ENCODE measurements around the gene FANCC.
A peak's percentile ranks its signal among the peaks of the same experiment; 100 is the strongest.
"Not testable (repeated sequence)": the region's sequence is repeated elsewhere in the genome, so short reads cannot be mapped to it uniquely, and the experiment has no call there.

Gene FANCC

DNA sequence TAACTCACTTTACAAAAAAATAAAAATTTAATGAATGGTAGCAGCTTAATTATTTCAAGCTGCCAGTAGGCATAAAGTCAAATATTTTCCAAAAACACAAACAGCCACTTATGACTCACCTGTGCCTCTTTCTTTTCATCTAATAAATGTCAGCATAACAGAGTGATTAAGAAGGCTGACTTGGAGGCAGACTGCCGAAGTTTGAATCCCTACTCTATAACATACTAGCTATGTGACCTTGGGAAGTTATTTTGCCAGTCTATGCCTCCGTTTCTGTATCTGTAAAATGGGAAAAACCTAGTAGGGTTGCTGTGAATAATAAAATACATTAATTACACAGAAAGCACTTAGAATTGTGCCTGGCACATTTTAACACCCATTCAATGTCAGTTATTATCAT lies 33.8 kb downstream of the FANCC start:
- DNase-seq (ENCODE audit: low spot score): no peak

DNA sequence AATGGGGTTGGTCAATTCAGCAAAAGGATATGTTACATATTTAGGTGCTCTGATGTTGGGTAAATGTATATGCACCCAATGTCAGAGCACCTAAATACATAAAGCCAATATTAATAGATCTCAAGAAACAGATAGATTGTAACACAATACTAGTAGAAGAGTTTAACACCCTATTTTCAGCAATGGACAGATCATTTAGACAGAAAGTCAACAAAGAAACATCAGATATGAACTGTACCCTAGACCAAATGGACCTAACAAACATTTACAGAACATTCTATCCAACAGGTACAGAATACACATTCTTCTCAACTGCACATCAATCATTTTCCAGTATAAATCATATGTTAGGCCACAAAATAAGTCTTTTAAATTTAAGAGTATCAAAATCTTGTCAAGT lies 35.2 kb downstream of the FANCC start:
- no peak for DNase-seq (ENCODE audit: low spot score)

DNA sequence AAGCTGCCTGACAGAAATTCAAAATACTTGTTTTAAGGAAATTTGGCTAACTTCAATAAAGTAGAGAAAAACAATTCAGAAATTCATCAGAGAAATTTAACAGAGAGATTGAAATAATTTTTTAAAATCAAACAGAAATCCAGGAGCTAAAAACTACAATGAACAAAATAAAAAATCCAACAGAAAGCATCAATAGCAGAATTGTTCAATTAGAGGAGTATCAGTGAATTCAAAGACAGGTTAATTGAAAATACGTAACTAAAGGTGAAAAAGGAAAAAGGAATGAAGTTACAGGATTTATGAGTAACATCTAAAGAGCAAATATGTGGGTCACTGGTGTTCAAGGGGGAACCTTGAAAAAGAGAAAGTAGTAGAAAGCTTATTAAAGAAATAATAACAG lies 36.8 kb downstream of the FANCC start:
- no peak for DNase-seq (ENCODE audit: low spot score)

- no peak for DNase-seq (ENCODE audit: low spot score)
Measured at GRCh38 chr9:95277509-95277908, 40.0 kb downstream of the FANCC start.

GRCh38 chr9:95276395-95276954 lies 41.0 kb downstream of the FANCC start:
- DNase-seq (ENCODE audit: low spot score): no peak

DNA sequence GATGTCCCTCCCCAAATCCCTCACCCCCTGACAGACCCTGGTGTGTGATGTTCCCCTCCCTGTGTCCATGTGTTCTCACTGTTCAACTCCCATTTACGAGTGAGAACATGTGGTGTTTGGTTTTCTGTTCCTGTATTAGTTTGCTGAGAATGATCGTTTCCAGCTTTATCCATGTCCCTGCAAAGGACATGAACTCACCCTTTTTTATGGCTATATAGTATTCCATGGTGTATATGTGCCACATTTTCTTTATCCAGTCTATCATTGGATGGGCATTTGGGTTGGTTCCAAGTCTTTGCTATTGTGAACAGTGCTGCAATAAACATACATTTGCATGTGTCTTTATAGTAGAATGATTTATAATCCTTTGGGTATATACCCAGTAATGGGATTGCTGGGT lies 43.3 kb downstream of the FANCC start:
- DNase-seq (ENCODE audit: low spot score): not testable (repeated sequence)

DNA sequence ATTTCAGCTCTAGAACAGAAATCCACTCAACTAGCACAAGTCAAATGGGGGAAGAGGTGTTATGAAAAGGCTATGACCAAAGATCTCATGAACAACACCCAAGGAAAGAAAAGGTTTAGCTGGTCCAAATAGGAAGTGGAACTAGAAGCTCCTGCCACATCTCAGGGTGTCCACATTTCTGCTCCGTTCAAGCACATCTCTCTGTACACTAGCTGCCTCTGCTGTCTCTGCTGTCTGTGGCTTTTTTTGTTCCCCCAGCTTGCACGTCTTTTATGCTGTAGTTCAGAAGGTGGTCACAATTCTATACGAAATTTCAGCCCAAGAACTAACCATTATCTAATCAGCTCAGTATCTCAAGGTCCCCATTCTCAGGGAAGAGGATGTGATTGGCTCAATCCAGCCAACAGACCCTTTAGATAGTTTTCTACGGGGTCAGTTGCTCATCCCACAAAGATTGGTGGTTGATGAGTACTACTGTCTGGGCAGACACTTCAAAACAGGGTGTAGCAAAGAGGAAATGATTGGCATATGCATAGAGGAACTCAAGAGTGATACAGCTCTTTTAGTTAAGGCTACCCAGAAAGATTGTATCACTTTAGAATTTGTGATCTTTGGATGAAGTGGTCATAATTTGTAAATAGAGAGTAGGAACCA lies 44.0 kb downstream of the FANCC start:
- DNase-seq (ENCODE audit: low spot score): no peak

DNA sequence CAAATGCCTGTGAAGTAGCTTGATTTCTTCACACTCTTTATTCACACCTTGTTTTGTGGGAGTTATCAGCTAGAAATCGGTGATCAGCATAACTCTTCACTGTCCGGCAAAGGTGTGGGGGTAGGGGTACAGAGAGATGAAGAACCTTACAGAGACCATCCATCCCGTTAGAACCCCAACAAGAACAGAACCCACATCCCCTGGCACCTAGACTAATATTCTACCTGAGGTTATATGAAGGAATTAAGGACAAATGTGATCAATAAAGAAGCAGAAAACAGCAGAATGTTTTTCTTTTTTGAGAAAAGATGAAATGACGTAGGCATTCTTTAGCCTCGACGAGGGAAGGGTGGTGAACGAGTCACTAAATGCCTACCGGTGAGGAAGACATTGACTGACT lies 44.7 kb downstream of the FANCC start:
- DNase-seq (ENCODE audit: low spot score): no peak

- no peak for DNase-seq (ENCODE audit: low spot score)
Measured at GRCh38 chr9:95270790-95271189, 46.7 kb downstream of the FANCC start.

- DNase-seq (ENCODE audit: low spot score): not testable (repeated sequence)
Measured at GRCh38 chr9:95269803-95270773, 47.4 kb downstream of the FANCC start.

- peak; percentile 67 for DNase-seq (ENCODE audit: low spot score)
Measured at GRCh38 chr9:95268681-95269080, 48.8 kb downstream of the FANCC start.

GRCh38 chr9:95266649-95267048 lies 50.9 kb downstream of the FANCC start:
- no peak for DNase-seq (ENCODE audit: low spot score)

- DNase-seq (ENCODE audit: low spot score): no peak
Measured at GRCh38 chr9:95265960-95266359, 51.5 kb downstream of the FANCC start.

DNA sequence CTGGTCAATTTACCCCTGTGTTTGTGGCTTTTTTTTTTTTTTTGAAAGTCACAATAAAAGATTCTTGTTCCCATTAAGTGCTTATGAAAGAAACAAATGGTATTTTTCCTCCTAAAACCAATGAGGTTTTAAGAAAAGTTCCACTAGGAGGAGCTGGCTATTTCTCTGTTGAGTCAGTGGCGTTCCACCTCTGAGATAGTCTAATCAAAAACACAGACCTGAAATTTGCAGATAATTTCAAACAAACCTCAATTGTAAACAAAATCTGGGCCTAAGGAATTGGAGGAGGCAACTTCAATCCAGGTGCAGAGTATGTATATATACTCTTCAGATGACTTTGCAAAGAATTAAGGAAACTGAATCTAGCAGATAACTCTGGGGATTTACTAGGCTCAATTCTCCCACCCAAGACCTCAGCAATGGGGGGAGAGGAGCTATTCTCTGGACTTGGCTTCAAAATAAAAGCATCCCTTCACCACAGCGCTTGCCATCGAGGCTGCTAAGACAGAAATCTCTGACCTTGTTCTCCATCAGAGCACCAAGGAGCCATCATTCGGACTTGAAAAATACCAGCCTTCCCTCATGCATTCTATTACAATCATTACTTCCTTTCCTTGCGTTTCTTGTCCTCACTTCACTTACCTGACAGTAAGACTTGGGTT lies 52.4 kb downstream of the FANCC start:
- peak; percentile 15 for DNase-seq (ENCODE audit: low spot score)

GRCh38 chr9:95261890-95262289 lies 55.6 kb downstream of the FANCC start:
- no peak for DNase-seq (ENCODE audit: low spot score)

GRCh38 chr9:95250462-95251221 lies 66.9 kb downstream of the FANCC start:
- DNase-seq (ENCODE audit: low spot score): no peak

GRCh38 chr9:95249986-95250385 lies 67.5 kb downstream of the FANCC start:
- no peak for DNase-seq (ENCODE audit: low spot score)

GRCh38 chr9:95246547-95246946 lies 71.0 kb downstream of the FANCC start:
- no peak for DNase-seq (ENCODE audit: low spot score)

DNA sequence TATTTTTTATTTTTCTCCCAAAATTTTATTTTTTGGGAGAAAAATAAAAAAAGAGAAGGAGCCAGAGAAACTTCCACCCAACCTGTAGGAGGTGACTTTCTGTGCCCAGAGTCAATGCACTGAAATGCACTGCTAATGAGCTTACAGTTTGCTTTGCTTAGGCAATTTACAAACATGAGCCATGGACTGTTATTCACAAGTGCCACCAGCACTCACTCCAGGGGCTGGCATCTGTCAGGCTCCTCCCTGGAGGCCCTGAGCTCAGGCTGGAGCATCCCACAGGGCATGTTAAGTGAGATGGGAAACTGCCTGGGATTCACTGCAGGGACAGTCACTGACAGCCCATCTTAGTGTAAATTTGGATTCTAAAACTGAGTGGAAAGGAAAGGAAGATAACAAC lies 74.9 kb downstream of the FANCC start:
- no peak for DNase-seq (ENCODE audit: low spot score)

DNA sequence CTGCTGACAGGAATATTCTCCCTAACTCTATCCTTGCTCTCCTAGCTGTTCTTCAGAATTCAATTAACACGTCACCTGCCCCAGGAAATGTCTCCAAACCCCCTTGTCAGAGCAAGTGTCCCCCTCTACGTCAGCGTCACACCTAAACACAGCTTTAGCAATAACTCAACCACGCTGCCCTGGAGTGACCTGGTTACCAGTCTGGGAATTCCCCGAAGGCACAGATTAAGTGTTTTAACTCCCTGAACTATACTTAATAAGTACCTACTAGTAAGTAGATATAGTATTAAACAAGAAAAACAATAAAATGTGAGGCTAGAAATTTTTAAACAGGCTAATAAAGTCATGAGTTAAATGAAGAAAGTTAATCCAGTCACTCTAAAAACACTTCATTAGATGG lies 78.4 kb downstream of the FANCC start:
- no peak for DNase-seq (ENCODE audit: low spot score)

- no peak for DNase-seq (ENCODE audit: low spot score)
Measured at GRCh38 chr9:95237336-95237735, 80.2 kb downstream of the FANCC start.

GRCh38 chr9:95230046-95230445 lies 87.5 kb downstream of the FANCC start:
- DNase-seq (ENCODE audit: low spot score): no peak

Measured in pons (tissue), 1 donor.